HG03558 (cell line): ENCODE measurements around the gene DDI2.
"Not testable (repeated sequence)": the region's sequence is repeated elsewhere in the genome, so short reads cannot be mapped to it uniquely, and the experiment has no call there.

ENCODE experiments used
- ATAC-seq: cut with Tn5 transposase; IDR thresholded peaks from one replicate; pipeline ENCODE4 v1.9.1; 2021; ENCODE audit warnings: moderate number of reproducible peaks; ENCODE audit not compliant: unreplicated experiment; ENCODE audit errors: extremely low read depth

Gene DDI2

GRCh38 chr1:15604400-15604799 lies 12.9 kb upstream of the DDI2 start:
- not testable (repeated sequence) for ATAC-seq

- ATAC-seq: no peak
These were observed 11.6 kb upstream of the DDI2 start for GRCh38 chr1:15605398-15606383.

- no peak for ATAC-seq
These were observed 7.6 kb upstream of the DDI2 start for GRCh38 chr1:15609631-15610030.

GRCh38 chr1:15610167-15610566 lies 7.1 kb upstream of the DDI2 start:
- no peak for ATAC-seq

GRCh38 chr1:15616373-15617172 lies 685 bp upstream of the DDI2 start:
- ATAC-seq: no peak

GRCh38 chr1:15618077-15618654 lies 908 bp downstream of the DDI2 start:
- ATAC-seq: no peak

GRCh38 chr1:15618655-15619525 lies 1.6 kb downstream of the DDI2 start:
- ATAC-seq: no peak

GRCh38 chr1:15620155-15620545 lies 2.9 kb downstream of the DDI2 start:
- ATAC-seq: no peak

GRCh38 chr1:15620902-15621682 lies 3.8 kb downstream of the DDI2 start:
- no peak for ATAC-seq

- no peak for ATAC-seq
These were observed 4.7 kb downstream of the DDI2 start for GRCh38 chr1:15621975-15622374.

GRCh38 chr1:15622712-15623373 lies 5.6 kb downstream of the DDI2 start:
- no peak for ATAC-seq

- ATAC-seq: no peak
These were observed 6.2 kb downstream of the DDI2 start for GRCh38 chr1:15623435-15623834.

- ATAC-seq: no peak
These were observed 7.0 kb downstream of the DDI2 start for GRCh38 chr1:15624133-15624714.

GRCh38 chr1:15625056-15625917 lies 8.0 kb downstream of the DDI2 start:
- no peak for ATAC-seq

- no peak for ATAC-seq
These were observed 9.2 kb downstream of the DDI2 start for GRCh38 chr1:15626269-15626950.

- ATAC-seq: peak; percentile 86
These were observed 10.2 kb downstream of the DDI2 start for GRCh38 chr1:15627343-15627988.
